ENCODE results near the gene BMP7.

The BMP7 gene

DNA sequence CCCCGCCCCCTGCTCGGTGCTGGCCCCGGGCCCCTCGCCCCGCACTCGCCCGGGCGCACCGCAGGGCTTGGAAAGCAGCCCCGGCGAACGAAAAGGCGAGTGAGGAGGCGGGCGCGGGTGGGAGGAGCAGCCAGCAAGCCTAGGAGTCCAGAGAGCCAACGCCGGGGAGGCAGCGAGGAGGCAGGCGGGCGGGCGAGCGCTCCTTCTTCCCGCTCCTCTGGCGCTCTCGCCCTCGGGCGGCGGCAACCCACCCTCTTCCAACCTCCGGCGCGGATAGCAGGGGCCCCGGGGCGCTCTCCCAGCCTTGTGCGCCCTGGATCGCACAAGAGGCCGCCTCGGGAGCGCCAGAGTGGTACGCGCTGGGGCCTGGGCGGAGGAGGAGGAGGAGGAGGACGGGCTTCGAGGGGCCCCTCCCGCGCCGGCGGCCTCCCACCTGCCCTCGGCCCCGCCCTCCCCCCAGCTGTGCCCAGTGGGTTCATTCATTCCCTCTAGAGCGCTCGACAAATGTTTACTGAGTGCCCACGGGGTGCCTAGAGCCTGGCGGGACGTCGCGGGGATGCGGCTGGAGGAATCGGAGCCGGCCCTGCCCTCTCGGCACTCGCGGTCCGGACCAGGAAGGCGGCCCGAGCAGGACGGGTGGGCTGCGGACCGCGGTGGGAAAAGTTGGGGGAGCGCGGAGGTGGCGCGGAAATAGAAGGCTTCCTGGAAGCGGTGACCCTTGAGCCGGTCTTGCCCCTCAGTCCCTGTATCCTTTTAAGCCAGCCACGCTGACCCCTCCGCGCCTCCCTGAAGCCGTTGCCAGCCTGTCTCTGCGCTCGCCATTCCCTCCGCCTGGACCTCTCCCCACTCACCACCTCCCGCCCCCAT lies at the start of gene BMP7:
Gene BMP7, minus strand, starts transcription at position 351 of the 867 bp plus-strand sequence. CDS start 519 bp downstream, outside the sequence.
- intact Hi-C loops (cut with DNase I) = loop anchor here (10.0 kb wide), 2 partner anchors 68 to 172 kb away; no protein-coding TSS in a partner anchor

DNA sequence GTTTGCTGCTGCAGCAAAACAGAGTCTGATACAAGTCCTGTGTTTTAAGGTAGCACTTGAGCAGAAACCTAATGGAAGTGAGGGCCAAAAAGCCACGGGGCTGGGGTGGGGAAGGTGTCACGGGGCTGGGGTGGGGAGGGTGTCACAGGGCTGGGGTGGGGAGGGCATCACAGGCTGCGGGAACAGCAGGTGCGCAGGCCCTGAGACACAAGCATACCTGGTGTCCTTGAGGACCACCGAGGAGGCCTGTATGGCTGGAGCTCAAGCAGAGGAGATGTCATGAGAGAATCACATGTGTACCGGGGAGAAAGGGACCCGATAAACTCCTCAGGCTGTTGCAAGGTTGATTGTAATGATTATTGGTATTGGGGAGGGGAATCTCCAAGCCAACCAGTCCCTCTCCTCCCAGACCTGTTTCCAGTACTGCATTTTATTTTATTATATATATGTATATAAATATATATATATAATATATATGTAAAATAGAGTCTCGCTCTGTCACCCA lies 49.6 kb upstream of the BMP7 start:
- DNase-seq = no peak
- intact Hi-C loops (cut with DNase I) = no loop called here

More for the DNA sequence above, at the start of gene BMP7:
- DNase-seq = peak in 6 of 10 donors; percentile 39 to 90 (median 72)

DNA sequence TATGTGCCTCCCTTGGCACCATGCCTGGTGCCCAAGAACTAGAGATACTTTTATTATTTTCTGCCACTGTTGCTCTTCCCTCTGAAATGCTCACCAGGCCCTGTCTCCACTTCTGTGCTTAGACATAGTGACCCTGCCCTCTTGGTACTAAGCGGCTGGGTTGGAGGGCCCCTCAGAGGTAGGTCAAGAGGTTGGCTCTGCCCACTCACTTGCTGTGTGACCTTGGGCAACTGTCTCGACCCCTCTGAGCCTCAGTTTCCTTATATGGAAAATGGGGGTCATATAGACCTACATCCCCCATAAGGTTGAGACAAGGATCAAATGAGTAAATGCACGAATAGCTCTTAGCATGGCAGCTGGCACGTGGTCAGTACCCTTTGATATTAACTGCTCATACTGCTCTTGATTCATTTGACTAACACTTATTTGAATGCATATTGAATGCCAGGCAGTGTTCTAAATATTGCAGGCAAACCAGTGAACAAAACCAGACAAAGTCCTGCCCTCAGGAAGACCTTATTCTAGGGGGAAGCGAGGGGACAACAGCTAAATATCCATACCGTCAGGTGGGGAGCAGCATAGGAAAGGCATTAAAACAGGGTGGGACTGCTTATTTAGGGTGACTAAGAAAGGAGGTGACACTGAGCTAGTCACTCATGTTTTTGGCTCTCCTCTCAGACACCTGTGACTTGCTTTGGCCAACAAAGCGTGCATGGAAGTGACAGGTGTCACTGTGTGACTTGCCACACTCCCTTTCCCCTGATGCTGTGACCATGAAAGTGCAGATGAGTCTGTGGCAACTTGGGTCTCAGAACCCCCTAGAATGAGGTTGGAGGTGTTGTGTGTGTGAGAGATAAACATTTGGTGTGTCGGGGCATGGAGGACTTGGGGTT lies 48.9 kb upstream of the BMP7 start:
- intact Hi-C loops (cut with DNase I) = no loop called here
- DNase-seq = no peak

DNA sequence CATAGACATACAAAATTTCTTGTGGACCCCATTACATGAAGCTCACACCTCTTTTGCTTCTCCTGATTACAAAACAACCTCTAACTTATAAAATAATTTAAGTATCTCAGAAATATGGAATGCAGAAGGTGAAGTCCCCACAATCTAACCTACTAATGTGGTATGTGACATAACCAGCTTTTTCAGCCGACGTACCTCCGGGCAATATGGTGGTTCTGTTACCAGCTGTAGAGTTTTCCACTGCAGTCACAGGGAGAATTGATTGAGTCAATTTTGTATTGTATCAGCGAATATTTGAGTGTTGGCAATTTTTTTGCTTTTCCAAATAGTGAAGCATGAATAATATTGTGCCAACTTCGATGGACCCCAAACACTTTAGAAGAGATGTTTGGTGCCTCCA lies 47.5 kb upstream of the BMP7 start:
- no peak for DNase-seq
- intact Hi-C loops (cut with DNase I) = no loop called here

DNA sequence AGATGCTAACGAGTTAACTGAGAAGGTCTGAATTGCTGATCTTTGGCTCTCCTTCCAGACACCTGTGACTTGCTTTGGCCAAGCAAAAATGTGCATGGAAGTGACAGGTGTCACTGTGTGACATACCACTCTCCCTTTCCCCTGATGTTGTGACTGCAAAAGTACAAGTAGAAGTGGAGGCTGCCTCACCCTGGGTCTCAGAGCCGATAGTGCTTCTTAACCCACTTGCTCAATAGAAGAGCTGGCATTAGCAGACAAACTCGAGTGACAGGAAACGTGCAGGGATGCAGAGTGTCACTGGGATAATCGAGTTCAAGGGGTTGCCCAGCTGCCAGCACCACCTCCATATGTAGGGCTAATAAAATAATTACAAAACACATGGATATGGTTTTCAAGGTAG lies 46.8 kb upstream of the BMP7 start:
- intact Hi-C loops (cut with DNase I) = no loop called here
- DNase-seq = no peak

DNA sequence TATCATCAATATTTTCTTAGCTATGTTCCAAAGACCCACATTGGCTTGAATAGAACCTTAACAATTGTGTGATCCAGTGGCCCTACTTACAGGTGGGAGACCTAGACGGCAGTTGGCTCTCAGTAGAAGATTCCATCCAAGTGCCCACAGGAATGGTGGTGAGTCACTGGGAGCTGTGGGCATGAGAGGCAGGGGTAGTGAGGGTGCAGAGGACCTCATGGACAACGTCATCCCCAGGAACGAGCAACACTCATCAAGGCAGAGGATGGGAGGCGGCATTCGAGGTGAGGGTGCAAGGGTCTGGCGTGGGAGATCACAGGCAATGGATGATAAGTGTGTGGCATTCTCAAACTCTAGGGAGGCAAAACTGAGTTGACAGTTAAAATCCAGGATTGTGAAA lies 45.7 kb upstream of the BMP7 start:
- DNase-seq = no peak
- intact Hi-C loops (cut with DNase I) = no loop called here

DNA sequence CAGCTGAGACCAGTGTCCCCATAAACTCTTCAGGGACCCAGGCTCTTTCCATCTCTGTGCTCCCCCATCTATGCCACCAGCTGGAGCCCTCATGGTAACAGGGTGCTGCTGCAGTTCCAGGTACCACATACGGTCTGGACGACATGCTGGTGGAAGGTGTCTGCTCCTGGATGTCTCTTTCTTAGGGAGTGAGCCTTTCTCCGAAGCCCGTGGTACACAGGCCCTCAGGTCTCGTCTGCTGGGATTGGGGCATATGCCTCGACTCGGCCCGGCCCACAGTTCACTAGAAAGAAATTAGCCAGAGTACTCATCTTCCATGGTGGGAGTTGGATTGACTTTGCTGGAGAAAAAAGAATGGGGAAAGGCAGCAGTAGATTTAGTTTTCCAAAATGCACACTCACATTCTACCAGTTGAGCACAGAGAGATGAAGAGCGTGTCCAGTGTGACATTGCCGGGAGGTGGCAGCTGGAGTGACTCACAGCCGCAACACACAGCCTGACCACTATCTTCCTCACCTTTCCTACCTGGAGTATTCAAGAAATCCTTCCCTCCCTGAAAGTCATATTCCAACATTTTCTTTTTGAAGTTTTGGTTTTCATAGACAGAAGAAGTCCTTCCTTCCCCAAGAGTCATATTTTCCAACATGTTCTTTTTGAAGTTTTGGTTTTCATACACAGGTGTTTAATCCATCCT lies 44.5 kb upstream of the BMP7 start:
- intact Hi-C loops (cut with DNase I) = no loop called here
- DNase-seq = no peak

DNA sequence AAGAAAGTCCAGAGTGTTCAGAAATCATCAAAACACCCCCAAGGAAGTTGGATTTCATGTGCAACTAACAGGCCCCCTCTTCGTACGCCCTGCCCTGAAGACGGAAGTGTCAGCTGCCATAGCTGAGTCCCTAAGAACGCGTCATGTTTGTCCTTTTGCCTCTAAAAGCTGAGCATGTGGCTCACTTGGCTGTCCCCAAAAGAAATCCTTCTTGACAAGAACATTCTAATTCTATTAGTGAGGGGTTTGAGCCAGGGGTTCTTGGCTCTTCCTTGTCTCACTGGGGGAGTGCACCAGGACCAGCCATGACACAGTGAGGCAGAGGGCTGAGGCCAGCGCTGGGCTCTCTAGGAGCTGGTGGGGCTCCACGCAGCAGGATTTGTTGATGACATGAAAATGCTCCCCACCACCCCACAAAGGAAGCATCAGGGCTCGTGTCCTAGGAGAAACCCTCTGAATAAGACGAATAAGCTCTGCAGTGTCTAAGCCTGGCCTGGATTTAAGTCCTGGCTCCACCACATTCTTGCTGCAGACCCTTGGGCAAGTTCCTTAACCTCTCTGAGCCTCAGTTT lies 43.2 kb upstream of the BMP7 start:
- intact Hi-C loops (cut with DNase I) = no loop called here
- peak in 1 of 10 donors; percentile 52 for DNase-seq

DNA sequence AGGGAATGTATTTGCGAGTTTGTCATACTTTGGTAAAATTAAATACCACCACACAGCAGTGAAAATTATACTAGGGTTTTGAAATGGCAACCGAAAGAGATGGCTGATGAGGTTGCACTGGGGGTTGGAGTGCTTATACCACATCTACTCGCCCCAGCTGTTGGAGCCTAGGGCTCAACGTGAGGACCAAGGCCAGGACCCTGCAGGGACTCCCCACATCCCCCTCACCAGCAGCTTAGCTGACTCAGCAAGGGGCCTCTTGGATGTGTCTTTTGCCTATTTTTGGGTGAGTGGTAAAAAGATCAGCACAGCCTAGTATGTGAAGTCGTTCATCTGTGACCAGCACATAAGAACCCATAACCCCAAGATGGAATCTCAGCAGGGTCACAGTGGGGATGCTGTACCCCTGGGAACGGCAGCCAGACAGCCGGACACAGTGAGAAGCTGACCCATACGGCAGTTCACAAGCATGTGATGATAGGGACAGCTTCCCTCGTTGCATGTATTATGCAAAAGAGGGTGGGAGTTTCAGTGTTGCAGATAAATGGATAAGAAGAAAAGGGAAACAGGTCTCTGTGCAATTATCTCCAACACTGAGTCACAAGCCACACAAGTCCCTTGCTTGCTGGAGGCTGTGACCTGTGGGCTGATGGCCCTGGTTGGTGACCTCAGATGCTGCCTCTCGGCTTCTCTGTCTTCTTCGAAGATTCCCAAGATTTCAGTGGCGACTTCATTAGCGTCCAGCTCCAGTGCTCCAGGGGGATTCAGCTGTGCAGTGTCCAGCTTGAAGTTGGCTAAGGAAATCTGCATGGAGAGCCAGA lies 42.2 kb upstream of the BMP7 start:
- DNase-seq = no peak
- intact Hi-C loops (cut with DNase I) = no loop called here

DNA sequence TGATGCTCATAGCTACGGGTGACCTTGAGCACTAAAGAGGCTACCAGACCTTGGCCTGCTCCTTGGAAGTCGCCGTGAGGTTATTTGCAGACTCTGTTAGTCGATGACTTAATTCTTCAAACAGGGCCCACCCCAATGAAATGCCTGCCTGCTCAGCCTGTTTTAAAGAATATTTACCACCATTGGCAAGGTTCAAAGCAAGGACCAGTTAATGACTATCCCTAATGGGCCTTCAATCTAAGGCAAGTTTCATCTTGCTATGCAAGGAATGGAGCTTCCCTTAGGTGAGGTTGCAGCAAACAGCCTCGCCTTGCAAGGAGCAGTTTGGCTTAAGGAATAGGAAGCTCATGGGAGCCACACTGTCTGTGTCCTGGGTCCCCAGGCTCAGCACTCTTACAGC lies 40.3 kb upstream of the BMP7 start:
- intact Hi-C loops (cut with DNase I) = no loop called here
- no peak for DNase-seq

DNA sequence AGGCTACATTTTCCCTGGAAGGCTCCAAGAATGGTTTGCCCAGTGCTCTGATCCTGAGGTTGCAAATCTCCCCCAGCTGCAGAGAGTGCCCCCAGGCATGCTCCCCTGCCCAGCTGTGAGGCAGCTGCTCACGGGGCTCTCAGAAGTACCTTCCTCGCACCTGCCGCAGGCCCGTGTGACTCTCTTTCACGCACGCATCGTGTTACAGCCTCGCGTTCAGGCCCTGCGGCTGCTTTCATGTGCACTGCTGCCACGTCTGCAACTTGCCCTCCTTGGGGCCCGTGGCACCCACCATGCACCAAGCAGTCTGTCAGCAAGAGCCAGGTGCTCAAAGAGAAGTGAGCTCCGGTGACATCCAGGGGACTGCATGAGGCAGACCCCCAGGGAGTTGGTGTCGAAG lies 34.6 kb upstream of the BMP7 start:
- no peak for DNase-seq
- intact Hi-C loops (cut with DNase I) = no loop called here

DNA sequence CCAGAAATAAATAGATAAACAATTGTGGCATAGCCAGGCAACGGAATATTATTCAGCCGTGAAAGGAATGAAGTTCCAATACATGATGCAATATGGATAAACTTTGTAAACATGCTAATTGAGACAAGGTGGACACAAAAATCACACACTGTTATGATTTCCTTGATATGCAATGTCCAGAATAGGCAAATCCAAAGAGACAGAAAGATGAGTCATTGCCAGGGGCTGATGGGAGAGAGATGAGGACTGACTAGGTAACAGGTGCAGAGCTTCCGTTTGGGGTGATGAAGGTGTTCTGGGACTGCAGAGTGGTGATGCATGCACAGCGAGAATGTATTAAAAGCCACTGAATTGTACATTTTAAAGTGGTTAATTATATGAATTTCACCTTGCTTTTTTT lies 32.0 kb upstream of the BMP7 start:
- DNase-seq = no peak
- intact Hi-C loops (cut with DNase I) = no loop called here

DNA sequence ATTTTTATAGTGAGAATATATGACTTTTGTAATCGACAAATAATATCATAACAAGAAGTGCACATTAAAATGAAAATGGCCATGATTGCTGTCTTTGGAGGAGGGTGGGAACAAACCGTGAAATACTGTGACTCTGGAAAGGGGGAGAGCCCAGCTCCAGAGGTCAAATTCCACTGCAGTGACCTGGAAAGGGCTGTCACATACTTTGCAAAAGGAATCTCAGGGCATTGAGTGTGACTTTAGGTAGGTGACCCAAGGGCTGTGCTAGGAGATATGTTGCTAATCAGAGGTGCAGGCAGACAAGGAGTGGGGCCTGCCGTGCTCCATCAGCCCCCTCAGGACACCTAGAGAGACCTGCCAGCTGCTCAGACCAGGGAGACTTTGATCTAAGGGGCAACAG lies 28.1 kb upstream of the BMP7 start:
- intact Hi-C loops (cut with DNase I) = no loop called here
- peak in 1 of 10 donors; percentile 39 for DNase-seq

DNA sequence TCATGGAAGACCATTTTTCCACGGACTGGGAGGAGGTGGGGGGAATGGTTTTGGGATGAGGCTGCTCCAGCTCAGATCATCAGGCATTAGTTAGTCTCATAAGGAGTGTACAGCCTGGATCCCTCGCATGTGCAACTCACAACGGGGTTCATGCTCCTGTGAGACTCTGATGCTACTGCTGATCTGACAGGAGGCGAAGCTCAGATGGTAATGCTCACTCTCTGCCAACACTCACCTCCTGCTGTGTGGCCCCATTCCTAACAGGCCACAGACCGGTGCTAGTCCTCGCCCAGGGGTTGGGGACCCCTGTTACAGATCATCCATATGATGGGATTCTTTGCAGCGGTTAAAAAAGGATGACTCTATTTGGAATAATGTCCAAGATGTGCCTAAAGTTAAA lies 27.6 kb upstream of the BMP7 start:
- peak in 1 of 10 donors; percentile 18 for DNase-seq
- intact Hi-C loops (cut with DNase I) = no loop called here

DNA sequence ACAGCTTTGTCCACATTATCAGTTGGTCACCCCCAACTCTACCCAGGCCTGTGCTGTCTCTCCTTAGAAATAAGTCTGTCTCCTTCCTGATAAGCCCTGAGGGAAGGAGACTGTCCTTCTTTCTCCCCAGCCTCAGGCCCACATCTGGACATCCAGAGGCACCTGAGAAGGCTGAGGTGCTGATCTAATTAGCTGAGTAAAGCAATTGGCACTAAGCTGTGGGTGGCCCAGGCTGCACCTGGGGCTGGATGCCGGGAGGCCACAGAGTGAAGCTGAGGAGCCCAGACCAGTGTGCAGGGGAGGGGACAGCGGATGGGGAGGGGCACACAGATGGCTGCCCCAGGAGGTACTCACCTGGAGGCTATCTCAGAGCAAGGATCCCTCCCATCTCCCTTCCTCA lies 26.2 kb upstream of the BMP7 start:
- peak in 1 of 10 donors; percentile 27 for DNase-seq

DNA sequence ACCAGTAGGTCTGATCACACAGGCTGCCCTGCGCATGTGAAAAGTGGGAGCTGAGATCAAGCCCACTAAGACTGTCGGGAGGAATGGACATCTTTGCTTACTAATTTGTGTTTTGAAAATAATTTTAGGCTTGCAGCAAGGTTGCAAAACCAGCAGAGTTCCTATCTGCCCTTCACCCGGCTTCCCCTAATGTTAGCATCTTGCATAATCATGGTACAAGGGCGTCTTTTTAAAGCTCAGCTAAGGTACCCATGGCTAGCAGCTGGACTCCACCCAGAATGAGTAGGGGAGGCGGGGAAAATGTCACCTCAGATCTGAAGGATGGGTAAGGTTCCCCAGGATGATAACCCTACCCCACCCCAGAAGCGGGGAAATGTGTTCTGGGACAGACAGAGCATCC lies 25.3 kb upstream of the BMP7 start:
- intact Hi-C loops (cut with DNase I) = no loop called here
- DNase-seq = no peak

More for the DNA sequence above, 26.2 kb upstream of the BMP7 start:
- intact Hi-C loops (cut with DNase I) = no loop called here

DNA sequence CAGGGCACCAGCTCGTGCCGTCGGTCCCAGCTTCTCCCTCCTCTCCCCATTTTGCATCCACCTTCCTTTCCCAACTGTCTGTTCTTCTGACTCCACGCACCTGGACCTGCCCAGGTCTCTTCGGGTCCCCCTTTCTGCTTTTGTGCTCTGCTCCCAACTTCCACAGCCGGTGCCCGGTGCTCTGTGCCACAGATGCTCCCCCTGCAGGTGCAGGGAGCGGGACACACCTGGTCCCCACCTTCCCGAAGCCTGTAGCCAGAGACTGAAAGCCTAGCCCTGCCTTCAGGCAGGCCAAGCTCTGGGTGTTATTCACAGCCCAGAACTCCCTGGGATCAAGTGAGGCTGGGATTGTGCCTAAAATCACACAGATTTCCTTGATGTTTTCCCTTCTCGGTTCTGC lies 24.6 kb upstream of the BMP7 start:
- DNase-seq = no peak
- intact Hi-C loops (cut with DNase I) = no loop called here

DNA sequence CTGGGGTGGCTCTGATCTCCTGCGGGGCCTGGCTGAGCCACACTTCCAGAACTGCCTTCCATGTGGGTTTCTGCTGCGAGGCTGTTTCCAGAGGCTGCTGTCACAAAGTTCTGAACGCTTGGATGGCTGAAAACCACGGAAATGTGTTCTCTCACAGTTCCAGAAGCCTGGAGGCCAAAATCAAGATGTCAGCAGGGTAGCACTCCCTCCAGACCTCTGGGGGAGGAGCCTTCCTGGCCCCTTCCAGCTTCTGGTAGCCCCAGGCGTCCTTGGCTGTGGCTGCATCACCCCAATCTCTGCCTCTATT lies 23.7 kb upstream of the BMP7 start:
- intact Hi-C loops (cut with DNase I) = no loop called here
- peak in 1 of 10 donors; percentile 15 for DNase-seq

DNA sequence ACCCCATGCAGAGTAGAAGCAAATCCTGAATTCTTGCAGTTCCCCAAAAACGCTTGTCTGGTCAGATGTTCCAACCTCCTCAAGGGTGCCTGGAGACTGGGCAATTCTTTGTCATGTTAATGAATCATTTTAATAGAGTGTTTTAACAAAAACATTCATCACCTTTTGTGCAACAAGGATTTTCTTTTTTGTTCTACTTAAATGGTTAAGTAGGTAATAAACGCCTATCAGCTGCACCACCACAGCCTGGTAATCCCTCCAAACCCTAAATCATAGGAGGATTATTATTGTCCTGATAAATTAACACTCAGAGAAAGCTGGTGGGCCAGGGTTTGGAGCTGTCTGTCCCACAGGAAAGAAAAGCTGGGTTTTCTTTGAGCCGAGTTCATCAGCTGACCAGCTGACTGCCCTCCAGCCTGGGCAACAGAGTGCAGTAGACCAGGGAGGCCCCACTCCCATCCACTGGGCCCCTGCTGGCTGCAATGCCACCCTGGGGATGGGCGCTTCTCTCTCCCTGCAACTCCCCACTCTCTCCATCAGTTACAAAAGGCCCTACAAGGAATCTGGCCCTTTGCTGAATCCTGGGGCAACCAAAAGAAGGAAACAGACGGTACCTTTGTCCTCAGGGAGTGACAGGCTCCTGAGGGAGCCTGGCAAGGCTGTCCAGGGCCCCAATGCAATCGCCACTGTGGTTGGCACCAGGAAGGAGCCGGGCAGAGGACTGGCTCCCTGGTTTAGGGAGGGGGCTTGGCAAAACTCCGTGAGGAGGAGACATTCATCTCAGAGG lies 23.1 kb upstream of the BMP7 start:
- intact Hi-C loops (cut with DNase I) = no loop called here
- peak in 7 of 10 donors; percentile 34 to 88 (median 46) for DNase-seq

All from posterior cingulate gyrus (tissue), 11 donors.